ENCODE measurements around the gene ATP5ME. TPM values are rescaled to one million over a fixed set of nuclear protein-coding genes. Genes with fewer than 3 reads are reported as not detected.
A peak's percentile ranks its signal among the peaks of the same experiment; 100 is the strongest.

Gene ATP5ME
- total RNA-seq, 2 donors from 2014 or later = 20.2 to 37.9 TPM

DNA sequence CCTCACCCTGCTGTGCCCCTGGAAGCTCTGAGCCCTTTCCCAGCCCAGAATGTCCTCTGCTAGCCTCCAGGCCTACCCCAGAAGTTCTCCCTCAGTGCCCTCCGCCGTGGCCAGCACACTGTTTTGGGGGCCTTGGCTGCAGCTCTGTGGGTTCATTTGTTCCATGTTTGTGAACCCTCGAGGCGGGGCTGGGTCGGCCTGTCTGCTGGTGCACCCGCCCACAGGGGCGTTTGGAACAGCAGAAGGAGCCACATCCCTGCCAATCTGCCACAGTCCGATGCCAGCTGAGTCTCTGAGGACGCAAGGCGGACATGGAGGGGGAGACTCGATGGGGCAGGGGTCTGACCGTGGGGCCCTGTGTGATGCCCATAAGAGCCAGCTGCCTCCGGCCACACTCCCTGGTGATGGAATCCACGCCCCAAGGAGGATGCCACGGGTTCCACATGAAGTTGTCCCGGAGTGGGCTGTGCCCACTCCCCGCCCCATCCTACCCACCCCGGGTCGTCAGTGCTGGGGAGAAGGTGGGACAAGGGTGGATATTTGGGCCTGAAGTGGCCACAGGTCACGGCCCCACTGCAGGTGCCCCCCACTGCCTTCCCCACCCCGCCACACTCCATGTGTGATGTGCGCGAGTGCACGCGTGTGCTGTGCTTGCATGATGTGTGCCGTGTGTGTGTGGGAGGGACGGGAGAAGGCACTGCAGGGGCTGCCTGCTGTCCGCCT is 7.1 kb downstream of the ATP5ME start:
- peaks cover 13% of the 10 kb centered on the region for H3K4me1 ChIP-seq
- no peaks in the 10 kb centered on the region for H3K36me3 ChIP-seq (replicated peaks in 1 of 2; ENCODE audit: insufficient read depth in 1 of 2, low read depth in 2 of 2)
- H3K9me3 ChIP-seq = no peaks in the 10 kb centered on the region
- ATAC-seq (no peak), DNase-seq (peak in 1 of 4 donors; percentile 9)
- intact Hi-C loops (cut with DNase I) = no loop called here
- WGBS, 2 donors = 70 to 74% methylated on average over 3 to 24 of the region's 28 CpGs
- H3K27me3 ChIP-seq = no peaks in the 10 kb centered on the region
- TF ChIP-seq, protein P1, sequence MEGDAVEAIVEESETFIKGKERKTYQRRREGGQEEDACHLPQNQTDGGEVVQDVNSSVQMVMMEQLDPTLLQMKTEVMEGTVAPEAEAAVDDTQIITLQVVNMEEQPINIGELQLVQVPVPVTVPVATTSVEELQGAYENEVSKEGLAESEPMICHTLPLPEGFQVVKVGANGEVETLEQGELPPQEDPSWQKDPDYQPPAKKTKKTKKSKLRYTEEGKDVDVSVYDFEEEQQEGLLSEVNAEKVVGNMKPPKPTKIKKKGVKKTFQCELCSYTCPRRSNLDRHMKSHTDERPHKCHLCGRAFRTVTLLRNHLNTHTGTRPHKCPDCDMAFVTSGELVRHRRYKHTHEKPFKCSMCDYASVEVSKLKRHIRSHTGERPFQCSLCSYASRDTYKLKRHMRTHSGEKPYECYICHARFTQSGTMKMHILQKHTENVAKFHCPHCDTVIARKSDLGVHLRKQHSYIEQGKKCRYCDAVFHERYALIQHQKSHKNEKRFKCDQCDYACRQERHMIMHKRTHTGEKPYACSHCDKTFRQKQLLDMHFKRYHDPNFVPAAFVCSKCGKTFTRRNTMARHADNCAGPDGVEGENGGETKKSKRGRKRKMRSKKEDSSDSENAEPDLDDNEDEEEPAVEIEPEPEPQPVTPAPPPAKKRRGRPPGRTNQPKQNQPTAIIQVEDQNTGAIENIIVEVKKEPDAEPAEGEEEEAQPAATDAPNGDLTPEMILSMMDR (IDR thresholded peaks at IDR 0.05) = no peak
- no peak for TF ChIP-seq POLR2A (IDR thresholded peaks at IDR 0.05)
- no peak overlapping the region for H3K4me3 ChIP-seq
- H3K27ac ChIP-seq = no peak overlapping the region

DNA sequence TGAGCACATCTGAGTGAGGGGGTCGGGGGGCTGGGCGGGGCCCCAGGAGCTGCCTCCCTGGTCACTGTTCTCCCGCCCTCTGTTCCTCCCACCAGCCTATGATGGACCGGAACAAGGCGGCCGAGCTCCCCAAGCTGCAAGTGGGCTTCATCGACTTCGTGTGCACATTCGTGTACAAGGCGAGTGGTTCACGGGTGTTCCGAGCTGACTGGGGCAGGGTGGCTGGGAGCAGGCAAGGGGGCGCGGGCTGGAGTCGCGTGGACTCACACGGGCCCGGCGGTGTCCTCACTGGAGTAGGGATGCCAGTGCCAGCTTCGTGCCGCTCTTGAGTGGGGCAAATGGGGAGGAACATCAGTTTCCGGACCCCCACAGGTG is 7.7 kb downstream of the ATP5ME start:
- Histone ChIP-seq H3K4me1 (peaks cover 13% of the 10 kb centered on the region), H3K27me3 (no peaks in the 10 kb centered on the region), H3K9me3 (no peaks in the 10 kb centered on the region), H3K4me3 (no peak overlapping the region), H3K27ac (no peak overlapping the region), H3K36me3 (replicated peaks in 1 of 2; ENCODE audit: insufficient read depth in 1 of 2, low read depth in 2 of 2) (no peaks in the 10 kb centered on the region)
- peak in 1 of 4 donors; percentile 12 for DNase-seq
- WGBS, 2 donors = 76 to 100% methylated on average over 1 to 22 of the region's 22 CpGs
- intact Hi-C loops (cut with DNase I) = no loop called here
- TF ChIP-seq POLR2A (IDR thresholded peaks at IDR 0.05) = no peak
- TF ChIP-seq, protein P1 (IDR thresholded peaks at IDR 0.05) = no peak
- no peak for ATAC-seq

DNA sequence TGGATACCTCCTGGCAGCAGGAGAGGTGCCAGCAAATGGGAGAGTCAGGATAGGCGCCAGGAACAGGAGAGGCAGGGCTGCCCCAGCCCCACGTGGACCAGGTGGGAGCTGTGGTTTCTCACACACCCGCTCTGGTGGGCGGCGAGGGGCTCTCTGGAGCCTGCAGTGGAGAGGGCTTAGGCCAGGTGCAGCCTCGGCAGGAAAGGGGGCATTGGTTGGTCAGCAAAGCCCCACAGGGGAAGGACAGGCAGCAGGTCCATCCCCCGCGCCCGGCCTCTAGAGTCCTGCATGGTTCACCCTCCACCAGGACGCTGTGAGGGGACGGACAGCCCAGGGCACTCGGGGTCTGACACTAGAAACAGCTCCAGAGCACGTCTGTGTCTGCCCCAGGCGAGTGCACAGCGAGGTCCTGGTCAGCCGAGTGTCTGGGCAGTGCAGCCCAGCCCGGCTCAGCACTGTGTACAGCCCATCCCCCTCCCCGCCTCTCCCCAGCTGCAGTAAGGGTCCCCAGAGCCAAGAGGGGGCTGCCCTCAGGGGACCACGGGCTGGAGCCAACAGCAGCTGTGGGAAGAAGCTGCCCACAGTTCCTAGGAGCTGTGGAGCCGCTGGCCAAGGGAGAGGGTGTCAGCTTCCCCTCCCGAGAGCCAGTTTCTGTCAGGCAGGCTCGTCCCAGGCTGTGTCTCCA is 8.2 kb downstream of the ATP5ME start:
- Histone ChIP-seq H3K4me3 (no peak overlapping the region), H3K27ac (no peak overlapping the region), H3K36me3 (replicated peaks in 1 of 2; ENCODE audit: insufficient read depth in 1 of 2, low read depth in 2 of 2) (no peaks in the 10 kb centered on the region), H3K27me3 (no peaks in the 10 kb centered on the region), H3K9me3 (no peaks in the 10 kb centered on the region), H3K4me1 (peaks cover 13% of the 10 kb centered on the region)
- intact Hi-C loops (cut with DNase I) = no loop called here
- no peak for ATAC-seq
- DNase-seq = peak in 1 of 4 donors; percentile 10
- TF ChIP-seq POLR2A (IDR thresholded peaks at IDR 0.05) = no peak
- TF ChIP-seq, protein P1 (IDR thresholded peaks at IDR 0.05) = no peak
- 71 to 80% methylated on average over 3 to 21 of the region's 22 CpGs for WGBS, 2 donors

DNA sequence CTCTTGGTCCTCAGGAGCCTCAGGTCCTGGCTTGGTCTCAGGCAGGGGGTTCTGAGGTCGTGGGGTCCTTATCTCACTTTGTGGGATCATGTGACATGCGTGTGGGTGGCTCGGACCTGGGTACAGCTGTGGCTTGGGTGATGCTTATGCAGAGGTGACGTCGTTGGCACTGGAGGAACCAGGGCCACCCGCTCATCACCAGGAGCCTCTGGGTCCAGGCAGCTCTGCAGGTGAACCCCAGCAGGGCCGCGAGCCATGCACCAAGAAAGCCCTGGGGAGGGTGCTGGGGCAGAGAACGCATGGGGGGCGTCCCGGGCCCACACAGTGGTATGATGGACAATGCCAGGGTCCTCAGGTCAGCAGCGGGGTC is 8.7 kb downstream of the ATP5ME start:
- Histone ChIP-seq H3K27me3 (no peaks in the 10 kb centered on the region), H3K36me3 (replicated peaks in 1 of 2; ENCODE audit: insufficient read depth in 1 of 2, low read depth in 2 of 2) (no peaks in the 10 kb centered on the region), H3K4me1 (peaks cover 13% of the 10 kb centered on the region), H3K9me3 (no peaks in the 10 kb centered on the region), H3K4me3 (no peak overlapping the region), H3K27ac (no peak overlapping the region)
- no peak for TF ChIP-seq POLR2A (IDR thresholded peaks at IDR 0.05)
- TF ChIP-seq, protein P1 (IDR thresholded peaks at IDR 0.05) = no peak
- no peak for ATAC-seq
- 79 to 83% methylated on average over 7 to 8 of the region's 12 CpGs for WGBS, 2 donors
- DNase-seq = no peak
- intact Hi-C loops (cut with DNase I) = no loop called here

Data from body of pancreas (tissue), 4 donors.